ENCODE results near the gene PSG4.
"Not testable (repeated sequence)": the region's sequence is repeated elsewhere in the genome, so short reads cannot be mapped to it uniquely, and the experiment has no call there.

DNA sequence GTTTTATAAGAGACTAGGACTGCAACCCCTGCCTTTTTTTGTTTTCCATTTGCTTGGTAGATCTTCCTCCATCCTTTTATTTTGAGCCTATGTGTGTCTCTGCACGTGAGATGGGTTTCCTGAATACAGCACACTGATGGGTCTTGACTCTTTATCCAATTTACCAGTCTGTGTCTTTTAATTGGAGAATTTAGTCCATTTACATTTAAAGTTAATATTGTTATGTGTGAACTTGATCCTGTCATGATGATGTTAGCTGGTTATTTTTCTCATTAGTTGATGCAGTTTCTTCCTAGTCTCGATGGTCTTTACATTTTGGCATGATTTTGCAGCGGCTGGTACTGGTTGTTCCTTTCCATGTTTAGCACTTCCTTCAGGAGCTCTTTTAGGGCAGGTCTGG, 40.4 kb upstream of the PSG4 start:
- TF ChIP-seq POLR2AphosphoS5 (IDR thresholded peaks at IDR 0.05); EZH2 (IDR thresholded peaks at IDR 0.05; ENCODE audit: borderline replicate concordance, insufficient read depth, low read length, poor library complexity, severe bottlenecking); TAF1 (IDR thresholded peaks at IDR 0.05; ENCODE audit: low read depth); EP300 (conservative IDR thresholded peaks at IDR 0.05; ENCODE audit: poor library complexity, severe bottlenecking); SMC3 (conservative IDR thresholded peaks at IDR 0.05; ENCODE audit: poor library complexity): not testable (repeated sequence)
- TF ChIP-seq, protein P1, sequence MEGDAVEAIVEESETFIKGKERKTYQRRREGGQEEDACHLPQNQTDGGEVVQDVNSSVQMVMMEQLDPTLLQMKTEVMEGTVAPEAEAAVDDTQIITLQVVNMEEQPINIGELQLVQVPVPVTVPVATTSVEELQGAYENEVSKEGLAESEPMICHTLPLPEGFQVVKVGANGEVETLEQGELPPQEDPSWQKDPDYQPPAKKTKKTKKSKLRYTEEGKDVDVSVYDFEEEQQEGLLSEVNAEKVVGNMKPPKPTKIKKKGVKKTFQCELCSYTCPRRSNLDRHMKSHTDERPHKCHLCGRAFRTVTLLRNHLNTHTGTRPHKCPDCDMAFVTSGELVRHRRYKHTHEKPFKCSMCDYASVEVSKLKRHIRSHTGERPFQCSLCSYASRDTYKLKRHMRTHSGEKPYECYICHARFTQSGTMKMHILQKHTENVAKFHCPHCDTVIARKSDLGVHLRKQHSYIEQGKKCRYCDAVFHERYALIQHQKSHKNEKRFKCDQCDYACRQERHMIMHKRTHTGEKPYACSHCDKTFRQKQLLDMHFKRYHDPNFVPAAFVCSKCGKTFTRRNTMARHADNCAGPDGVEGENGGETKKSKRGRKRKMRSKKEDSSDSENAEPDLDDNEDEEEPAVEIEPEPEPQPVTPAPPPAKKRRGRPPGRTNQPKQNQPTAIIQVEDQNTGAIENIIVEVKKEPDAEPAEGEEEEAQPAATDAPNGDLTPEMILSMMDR (IDR thresholded peaks at IDR 0.05; ENCODE audit: poor library complexity, severe bottlenecking), result not testable (repeated sequence)
- TF ChIP-seq, protein P2, sequence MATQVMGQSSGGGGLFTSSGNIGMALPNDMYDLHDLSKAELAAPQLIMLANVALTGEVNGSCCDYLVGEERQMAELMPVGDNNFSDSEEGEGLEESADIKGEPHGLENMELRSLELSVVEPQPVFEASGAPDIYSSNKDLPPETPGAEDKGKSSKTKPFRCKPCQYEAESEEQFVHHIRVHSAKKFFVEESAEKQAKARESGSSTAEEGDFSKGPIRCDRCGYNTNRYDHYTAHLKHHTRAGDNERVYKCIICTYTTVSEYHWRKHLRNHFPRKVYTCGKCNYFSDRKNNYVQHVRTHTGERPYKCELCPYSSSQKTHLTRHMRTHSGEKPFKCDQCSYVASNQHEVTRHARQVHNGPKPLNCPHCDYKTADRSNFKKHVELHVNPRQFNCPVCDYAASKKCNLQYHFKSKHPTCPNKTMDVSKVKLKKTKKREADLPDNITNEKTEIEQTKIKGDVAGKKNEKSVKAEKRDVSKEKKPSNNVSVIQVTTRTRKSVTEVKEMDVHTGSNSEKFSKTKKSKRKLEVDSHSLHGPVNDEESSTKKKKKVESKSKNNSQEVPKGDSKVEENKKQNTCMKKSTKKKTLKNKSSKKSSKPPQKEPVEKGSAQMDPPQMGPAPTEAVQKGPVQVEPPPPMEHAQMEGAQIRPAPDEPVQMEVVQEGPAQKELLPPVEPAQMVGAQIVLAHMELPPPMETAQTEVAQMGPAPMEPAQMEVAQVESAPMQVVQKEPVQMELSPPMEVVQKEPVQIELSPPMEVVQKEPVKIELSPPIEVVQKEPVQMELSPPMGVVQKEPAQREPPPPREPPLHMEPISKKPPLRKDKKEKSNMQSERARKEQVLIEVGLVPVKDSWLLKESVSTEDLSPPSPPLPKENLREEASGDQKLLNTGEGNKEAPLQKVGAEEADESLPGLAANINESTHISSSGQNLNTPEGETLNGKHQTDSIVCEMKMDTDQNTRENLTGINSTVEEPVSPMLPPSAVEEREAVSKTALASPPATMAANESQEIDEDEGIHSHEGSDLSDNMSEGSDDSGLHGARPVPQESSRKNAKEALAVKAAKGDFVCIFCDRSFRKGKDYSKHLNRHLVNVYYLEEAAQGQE (IDR thresholded peaks at IDR 0.05; ENCODE audit: borderline replicate concordance), result not testable (repeated sequence)
